ENCODE results near the gene TMTC1. TPM values are rescaled to one million over a fixed set of nuclear protein-coding genes. Genes with fewer than 3 reads are reported as not detected.

Gene TMTC1
- total RNA-seq, 1 donor from 2014 or later = 35.3 TPM

- H3K27me3 Mint-ChIP-seq (ENCODE audit: unreplicated experiment) = no peaks in the 10 kb centered on the region
- TF ChIP-seq CTCF (IDR thresholded peaks at IDR 0.05) = no peak
- peaks cover 13% of the 10 kb centered on the region for H3K36me3 Mint-ChIP-seq (ENCODE audit: unreplicated experiment)
- H3K9me3 Mint-ChIP-seq (ENCODE audit: unreplicated experiment) = no peaks in the 10 kb centered on the region
- H3K4me1 Mint-ChIP-seq (ENCODE audit: unreplicated experiment) = peaks cover 32% of the 10 kb centered on the region
- H3K4me3 Mint-ChIP-seq (ENCODE audit: unreplicated experiment) = no peak overlapping the region
- H3K27ac Mint-ChIP-seq (ENCODE audit: unreplicated experiment) = no peak overlapping the region
- DNase-seq (ENCODE audit: extremely low spot score, unreplicated experiment) = no peak
These were observed 81.5 kb downstream of the TMTC1 start for GRCh38 chr12:29702222-29702621.

- H3K4me1 Mint-ChIP-seq (ENCODE audit: unreplicated experiment) = peaks cover 23% of the 10 kb centered on the region
- no peaks in the 10 kb centered on the region for H3K27me3 Mint-ChIP-seq (ENCODE audit: unreplicated experiment)
- peak overlapping the region; percentile 58 for H3K27ac Mint-ChIP-seq (ENCODE audit: unreplicated experiment)
- H3K4me3 Mint-ChIP-seq (ENCODE audit: unreplicated experiment) = no peak overlapping the region
- no peaks in the 10 kb centered on the region for H3K9me3 Mint-ChIP-seq (ENCODE audit: unreplicated experiment)
- peaks cover 10% of the 10 kb centered on the region for H3K36me3 Mint-ChIP-seq (ENCODE audit: unreplicated experiment)
- TF ChIP-seq CTCF (IDR thresholded peaks at IDR 0.05) = no peak
- DNase-seq (ENCODE audit: extremely low spot score, unreplicated experiment) = no peak
These were observed 82.8 kb downstream of the TMTC1 start for GRCh38 chr12:29700761-29701481.

- DNase-seq (ENCODE audit: extremely low spot score, unreplicated experiment) = no peak
- Mint-ChIP-seq H3K9me3 (ENCODE audit: unreplicated experiment) (no peaks in the 10 kb centered on the region), H3K27me3 (ENCODE audit: unreplicated experiment) (no peaks in the 10 kb centered on the region), H3K4me1 (ENCODE audit: unreplicated experiment) (peaks cover 20% of the 10 kb centered on the region), H3K27ac (ENCODE audit: unreplicated experiment) (no peak overlapping the region), H3K36me3 (ENCODE audit: unreplicated experiment) (peaks cover 4% of the 10 kb centered on the region), H3K4me3 (ENCODE audit: unreplicated experiment) (no peak overlapping the region)
- TF ChIP-seq CTCF (IDR thresholded peaks at IDR 0.05) = no peak
These were observed 85.0 kb downstream of the TMTC1 start for GRCh38 chr12:29698756-29699155.

GRCh38 chr12:29695800-29696199 is 87.9 kb downstream of the TMTC1 start:
- no peak for DNase-seq (ENCODE audit: extremely low spot score, unreplicated experiment)
- no peaks in the 10 kb centered on the region for H3K9me3 Mint-ChIP-seq (ENCODE audit: unreplicated experiment)
- no peaks in the 10 kb centered on the region for H3K27me3 Mint-ChIP-seq (ENCODE audit: unreplicated experiment)
- H3K36me3 Mint-ChIP-seq (ENCODE audit: unreplicated experiment) = peaks cover 7% of the 10 kb centered on the region
- H3K27ac Mint-ChIP-seq (ENCODE audit: unreplicated experiment) = no peak overlapping the region
- no peak overlapping the region for H3K4me3 Mint-ChIP-seq (ENCODE audit: unreplicated experiment)
- no peak for TF ChIP-seq CTCF (IDR thresholded peaks at IDR 0.05)
- H3K4me1 Mint-ChIP-seq (ENCODE audit: unreplicated experiment) = peaks cover 12% of the 10 kb centered on the region

- H3K4me1 Mint-ChIP-seq (ENCODE audit: unreplicated experiment) = peaks cover 6% of the 10 kb centered on the region
- no peak for TF ChIP-seq CTCF (IDR thresholded peaks at IDR 0.05)
These were observed 88.7 kb downstream of the TMTC1 start for GRCh38 chr12:29695026-29695425.

More at GRCh38 chr12:29695026-29695425, 88.7 kb downstream of the TMTC1 start:
- Mint-ChIP-seq H3K36me3 (ENCODE audit: unreplicated experiment) (peaks cover 8% of the 10 kb centered on the region), H3K4me3 (ENCODE audit: unreplicated experiment) (no peak overlapping the region), H3K9me3 (ENCODE audit: unreplicated experiment) (no peaks in the 10 kb centered on the region), H3K27ac (ENCODE audit: unreplicated experiment) (no peak overlapping the region), H3K27me3 (ENCODE audit: unreplicated experiment) (no peaks in the 10 kb centered on the region)
- no peak for DNase-seq (ENCODE audit: extremely low spot score, unreplicated experiment)

All from osteocyte (in vitro differentiated cells).